GM12892 (cell line): Measurements from ENCODE around the gene SLC22A9.

Source experiments
- POLR2A ChIP-seq: IDR thresholded peaks from 2 replicates; pipeline ENCODE4 v1.6.1; 2011; ENCODE audit warnings: low read depth, low read length, control low read depth
- POLR2AphosphoS5 ChIP-seq: IDR thresholded peaks from 2 replicates; pipeline ENCODE4 v1.6.1; 2011; ENCODE audit warnings: low read depth, low read length, control low read depth

DNA sequence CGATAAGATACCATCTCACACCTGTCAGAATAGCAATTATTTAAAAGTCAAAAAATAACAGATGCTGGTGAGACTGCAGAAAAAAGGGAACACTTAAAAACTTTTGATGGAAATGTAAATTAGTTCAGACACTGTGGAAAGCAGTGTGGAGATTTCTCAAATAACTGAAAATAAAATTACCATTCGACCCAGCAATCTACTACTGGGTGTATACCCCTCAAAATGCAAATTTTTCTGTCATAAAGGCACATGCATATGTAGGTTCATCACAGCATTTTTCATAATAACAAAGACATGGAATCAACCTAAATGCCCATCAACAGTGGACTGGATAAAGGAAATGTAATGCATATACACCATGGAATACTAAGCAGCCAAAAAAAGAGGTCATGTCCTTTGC is 10.5 kb downstream of the SLC22A9 start:
- TF ChIP-seq POLR2A (no peak), POLR2AphosphoS5 (no peak)
